Adrenal gland (tissue), 12 donors: ENCODE data around the gene BMPR1B. TPM values are rescaled to one million over a fixed set of nuclear protein-coding genes. Genes with fewer than 3 reads are reported as not detected.

Experiments used
- DNase-seq, 7 donors: peaks; one replicate each; pipeline ENCODE4 v3.0.0-alpha.2; 2019 to 2020
- H3K27ac ChIP-seq, 5 donors: fragments of 200-600 bp; sonication (generic) in 4 of 5; 1 replicate in 3 of 5; 2 replicates in 2 of 5; pipeline versions ENCODE4 v1.5.1 to v1.8.0; 2016 to 2020; ENCODE audit warnings: mild to moderate bottlenecking in 1 of 5
- H3K27me3 ChIP-seq: fragments of 200-600 bp; 2 replicates; pipeline ENCODE4 v1.8.0; 2021
- H3K36me3 ChIP-seq, 2 donors: fragments of 200-600 bp; replicated peaks in 1 of 2; 1 replicate in 1 of 2; 2 replicates in 1 of 2; pipeline versions ENCODE4 v1.5.1 to v1.8.0; 2018 to 2022
- H3K4me1 ChIP-seq, 2 donors: fragments of 200-600 bp; replicated peaks in 1 of 2; 1 replicate in 1 of 2; 2 replicates in 1 of 2; pipeline versions ENCODE4 v1.5.1 to v1.8.0; 2018 to 2021
- H3K4me3 ChIP-seq, 4 donors: fragments of 200-600 bp; sonication (generic) in 3 of 4; one replicate each; pipeline ENCODE4 v1.5.1; 2016 to 2018
- H3K9me3 ChIP-seq, 3 donors: fragments of 200-600 bp; sonication (generic) in 1 of 3; replicated peaks in 1 of 3; 1 replicate in 2 of 3; 2 replicates in 1 of 3; pipeline versions ENCODE4 v1.5.1 to v1.8.0; 2016 to 2021
- CTCF ChIP-seq, 6 experiments: fragments of 450-650 bp in 4 of 6; fragments of 200-600 bp in 2 of 6; sonication (generic) in 1 of 6; IDR thresholded peaks; 1 replicate in 5 of 6; 2 replicates in 1 of 6; pipeline versions ENCODE4 v1.5.1 to v1.8.0; 2016 to 2021; ENCODE audit warnings: antibody characterized with exemption in 6 of 6, mild to moderate bottlenecking in 2 of 6, moderate library complexity in 1 of 6
- POLR2A ChIP-seq, 2 donors: fragments of 450-650 bp; IDR thresholded peaks; one replicate each; pipeline ENCODE4 v1.6.1; 2017; ENCODE audit warnings: antibody characterized with exemption in 2 of 2, mild to moderate bottlenecking in 2 of 2, moderate library complexity in 1 of 2
- WGBS, 4 donors: extraction: QIAGEN DNeasy Blood & Tissue Kit in 2 of 4; methylation state at CpG; one replicate each; pipeline versions ENCODE4 v1.1.5 to v1.1.7; 2013 to 2017; 5-methylcytosine and 5-hydroxymethylcytosine counted together
- intact Hi-C, 2 donors: fragments of 100-400 bp; cut with DNase I; formaldehyde crosslinking; loops; one replicate each; pipeline versions ENCODE4 v1.14.1 to v1.15.0; 2022 to 2023
- polyA plus RNA-seq, 3 donors: library from polyadenylated mRNA; stranded (reverse); fragments of 200-250 nt in 2 of 3; fragments of 350-450 nt in 1 of 3; fragmentation: Illumina TruSeq in 1 of 3; extraction: RNeasy Lipid Tissue Mini Kit (QIAGEN cat#74804) in 1 of 3; gene quantifications; one replicate each; pipeline ENCODE4 v1.2.3, GENCODE V29; 2013 to 2014
- total RNA-seq, 9 donors: library from RNA; depleted of rRNA in 4 of 9; stranded (reverse); fragments of >200 nt in 4 of 9; fragments of 120-200 nt in 1 of 9; fragmentation: NEBNext Ultra II Directional in 1 of 9; extraction: Animal tissue kit (Norgen Biotek cat#: 25700) in 1 of 9; gene quantifications; one replicate each; pipeline versions ENCODE4 v1.1.0 to v1.2.4, GENCODE V29; 2013 to 2023
- donor health status: healthy with polysubstance abuse.
- donor health status: Bipolar disorder and iron deficiency.
- donor health status: DM: yes; HTN: yes; CAD: no.
- donor health status: DM: no; HTN: no; CAD: no.
- donor health status: DM: no; HTN: no; CAD: no.
- donor health status: DM: yes; HTN: yes; CAD: no.

Gene BMPR1B
- total and polyA plus RNA-seq, 12 donors: 0.94 to 22.2 (median 6.2) TPM

GRCh38 chr4:95068401-95068800 lies 310.6 kb downstream of the BMPR1B start:
- no peaks in the 10 kb centered on the region for H3K36me3 ChIP-seq
- H3K27ac ChIP-seq: no peak overlapping the region
- DNase-seq: no peak
- intact Hi-C loops: no loop called here
- 82 to 100% (median 88%) methylated on average over 1 of the region's 1 CpG for WGBS, 4 donors
- TF ChIP-seq POLR2A (IDR thresholded peaks at IDR 0.05): no peak
- TF ChIP-seq CTCF (IDR thresholded peaks at IDR 0.05): no peak
- no peaks in the 10 kb centered on the region for H3K4me1 ChIP-seq
- no peak overlapping the region for H3K4me3 ChIP-seq
- H3K9me3 ChIP-seq: no peaks in the 10 kb centered on the region
- H3K27me3 ChIP-seq: no peaks in the 10 kb centered on the region

- no peak overlapping the region for H3K4me3 ChIP-seq
- H3K9me3 ChIP-seq: no peaks in the 10 kb centered on the region
- DNase-seq: no peak
- no peaks in the 10 kb centered on the region for H3K36me3 ChIP-seq
- TF ChIP-seq CTCF (IDR thresholded peaks at IDR 0.05) (no peak), POLR2A (IDR thresholded peaks at IDR 0.05) (no peak)
- H3K27ac ChIP-seq: no peak overlapping the region
- H3K27me3 ChIP-seq: no peaks in the 10 kb centered on the region
- H3K4me1 ChIP-seq: no peaks in the 10 kb centered on the region
- WGBS, 4 donors: 79 to 86% (median 83%) methylated on average over 2 of the region's 2 CpGs
- intact Hi-C loops: no loop called here
These were observed 311.2 kb downstream of the BMPR1B start for GRCh38 chr4:95068818-95069478.

GRCh38 chr4:95071851-95072250 lies 314.1 kb downstream of the BMPR1B start:
- intact Hi-C loops: no loop called here
- H3K36me3 ChIP-seq: no peaks in the 10 kb centered on the region
- DNase-seq: no peak
- no peaks in the 10 kb centered on the region for H3K27me3 ChIP-seq
- no peaks in the 10 kb centered on the region for H3K9me3 ChIP-seq
- no peak overlapping the region for H3K27ac ChIP-seq
- H3K4me3 ChIP-seq: no peak overlapping the region
- no peaks in the 10 kb centered on the region for H3K4me1 ChIP-seq
- 85 to 90% (median 86%) methylated on average over 3 of the region's 3 CpGs for WGBS, 4 donors
- no peak for TF ChIP-seq CTCF (IDR thresholded peaks at IDR 0.05)
- no peak for TF ChIP-seq POLR2A (IDR thresholded peaks at IDR 0.05)

GRCh38 chr4:95073646-95074045 lies 315.9 kb downstream of the BMPR1B start:
- no peaks in the 10 kb centered on the region for H3K27me3 ChIP-seq
- TF ChIP-seq CTCF (IDR thresholded peaks at IDR 0.05): no peak
- no peak for TF ChIP-seq POLR2A (IDR thresholded peaks at IDR 0.05)
- H3K36me3 ChIP-seq: no peaks in the 10 kb centered on the region
- no peaks in the 10 kb centered on the region for H3K9me3 ChIP-seq
- DNase-seq: no peak
- no peak overlapping the region for H3K4me3 ChIP-seq
- intact Hi-C loops: no loop called here
- no peaks in the 10 kb centered on the region for H3K4me1 ChIP-seq
- WGBS, 4 donors: 88 to 94% (median 89%) methylated on average over 1 of the region's 1 CpG
- no peak overlapping the region for H3K27ac ChIP-seq
